ENCODE results near the gene ANKFN1.

The ANKFN1 gene

GRCh38 chr17:56185491-56186221, 32.4 kb downstream of the ANKFN1 start:
- no peak overlapping the region for H3K4me3 ChIP-seq (IDR thresholded peaks at IDR 0.05; ENCODE audit: insufficient read depth, low read depth, low read length)
- H3K27ac ChIP-seq = no peak overlapping the region

GRCh38 chr17:56186222-56186786, 33.0 kb downstream of the ANKFN1 start:
- Histone ChIP-seq H3K36me3 (ENCODE audit: insufficient read depth) (no peaks in the 10 kb centered on the region), H3K4me1 (ENCODE audit: low read depth, poor library complexity, severe bottlenecking) (no peaks in the 10 kb centered on the region), H3K79me2 (ENCODE audit: insufficient read depth, low read depth) (no peaks in the 10 kb centered on the region), H4K20me1 (ENCODE audit: insufficient read depth) (no peaks in the 10 kb centered on the region), H3K27ac (no peak overlapping the region), H3K4me2 (no peak overlapping the region), H3K4me3 (IDR thresholded peaks at IDR 0.05; ENCODE audit: insufficient read depth, low read depth, low read length) (no peak overlapping the region), H3K27me3 (ENCODE audit: insufficient read depth, low read depth) (no peaks in the 10 kb centered on the region), H3K9ac (no peak overlapping the region), H2AFZ (ENCODE audit: low read depth) (no peak overlapping the region)
- TF ChIP-seq CTCF (conservative IDR thresholded peaks at IDR 0.05; ENCODE audit: low read depth, low read length) = no peak

More at GRCh38 chr17:56185491-56186221, 32.4 kb downstream of the ANKFN1 start:
- TF ChIP-seq CTCF (conservative IDR thresholded peaks at IDR 0.05; ENCODE audit: low read depth, low read length) = no peak
- H3K36me3 ChIP-seq (ENCODE audit: insufficient read depth) = no peaks in the 10 kb centered on the region
- no peaks in the 10 kb centered on the region for H3K79me2 ChIP-seq (ENCODE audit: insufficient read depth, low read depth)
- H3K4me1 ChIP-seq (ENCODE audit: low read depth, poor library complexity, severe bottlenecking) = no peaks in the 10 kb centered on the region
- no peak overlapping the region for H2AFZ ChIP-seq (ENCODE audit: low read depth)
- no peaks in the 10 kb centered on the region for H4K20me1 ChIP-seq (ENCODE audit: insufficient read depth)
- no peak overlapping the region for H3K9ac ChIP-seq
- H3K27me3 ChIP-seq (ENCODE audit: insufficient read depth, low read depth) = no peaks in the 10 kb centered on the region
- H3K4me2 ChIP-seq = no peak overlapping the region

GRCh38 chr17:56203430-56203829, 50.2 kb downstream of the ANKFN1 start:
- no peak overlapping the region for H3K27ac ChIP-seq
- TF ChIP-seq CTCF (conservative IDR thresholded peaks at IDR 0.05; ENCODE audit: low read depth, low read length) = no peak
- no peaks in the 10 kb centered on the region for H4K20me1 ChIP-seq (ENCODE audit: insufficient read depth)
- no peaks in the 10 kb centered on the region for H3K27me3 ChIP-seq (ENCODE audit: insufficient read depth, low read depth)
- no peak overlapping the region for H2AFZ ChIP-seq (ENCODE audit: low read depth)
- H3K4me1 ChIP-seq (ENCODE audit: low read depth, poor library complexity, severe bottlenecking) = peaks cover 30% of the 10 kb centered on the region
- no peaks in the 10 kb centered on the region for H3K36me3 ChIP-seq (ENCODE audit: insufficient read depth)
- no peak overlapping the region for H3K9ac ChIP-seq
- no peaks in the 10 kb centered on the region for H3K79me2 ChIP-seq (ENCODE audit: insufficient read depth, low read depth)
- H3K4me3 ChIP-seq (IDR thresholded peaks at IDR 0.05; ENCODE audit: insufficient read depth, low read depth, low read length) = no peak overlapping the region
- H3K4me2 ChIP-seq = no peak overlapping the region

- Histone ChIP-seq H4K20me1 (ENCODE audit: insufficient read depth) (no peaks in the 10 kb centered on the region), H3K9ac (no peak overlapping the region), H3K4me1 (ENCODE audit: low read depth, poor library complexity, severe bottlenecking) (peaks cover 30% of the 10 kb centered on the region), H3K27me3 (ENCODE audit: insufficient read depth, low read depth) (no peaks in the 10 kb centered on the region), H3K36me3 (ENCODE audit: insufficient read depth) (no peaks in the 10 kb centered on the region), H3K79me2 (ENCODE audit: insufficient read depth, low read depth) (no peaks in the 10 kb centered on the region), H3K4me2 (peak overlapping the region; percentile 70), H2AFZ (ENCODE audit: low read depth) (no peak overlapping the region), H3K4me3 (IDR thresholded peaks at IDR 0.05; ENCODE audit: insufficient read depth, low read depth, low read length) (no peak overlapping the region), H3K27ac (no peak overlapping the region)
- no peak for TF ChIP-seq CTCF (conservative IDR thresholded peaks at IDR 0.05; ENCODE audit: low read depth, low read length)
These were observed 53.1 kb downstream of the ANKFN1 start for GRCh38 chr17:56206351-56206750.

Measured in KMS-11 (cell line).